ENCODE data around the gene TECTB.
A peak's percentile ranks its signal among the peaks of the same experiment; 100 is the strongest.

- TF ChIP-seq CTCF (IDR thresholded peaks at IDR 0.05) (peak; percentile 75 to 92 (median 87)), POLR2A (IDR thresholded peaks at IDR 0.05) (no peak), EP300 (IDR thresholded peaks at IDR 0.05; ENCODE audit: low read depth) (no peak), POLR2AphosphoS5 (IDR thresholded peaks at IDR 0.05) (no peak)
Observed at GRCh38 chr10:112314822-112315474, 31.7 kb downstream of the TECTB start.
